GM20000 (cell line): ENCODE results near the gene ARID3A.

ENCODE experiments used
- DNase-seq: peaks from one replicate; pipeline ENCODE4 v3.0.0; 2012; ENCODE audit warnings: low spot score
- TF ChIP-seq, protein P1 (sequence below): IDR thresholded peaks from 2 replicates; pipeline ENCODE4 v1.5.1; 2012; ENCODE audit warnings: mild to moderate bottlenecking, control low read depth; ENCODE audit errors: extremely low read depth, missing control alignments

The ARID3A gene

DNA sequence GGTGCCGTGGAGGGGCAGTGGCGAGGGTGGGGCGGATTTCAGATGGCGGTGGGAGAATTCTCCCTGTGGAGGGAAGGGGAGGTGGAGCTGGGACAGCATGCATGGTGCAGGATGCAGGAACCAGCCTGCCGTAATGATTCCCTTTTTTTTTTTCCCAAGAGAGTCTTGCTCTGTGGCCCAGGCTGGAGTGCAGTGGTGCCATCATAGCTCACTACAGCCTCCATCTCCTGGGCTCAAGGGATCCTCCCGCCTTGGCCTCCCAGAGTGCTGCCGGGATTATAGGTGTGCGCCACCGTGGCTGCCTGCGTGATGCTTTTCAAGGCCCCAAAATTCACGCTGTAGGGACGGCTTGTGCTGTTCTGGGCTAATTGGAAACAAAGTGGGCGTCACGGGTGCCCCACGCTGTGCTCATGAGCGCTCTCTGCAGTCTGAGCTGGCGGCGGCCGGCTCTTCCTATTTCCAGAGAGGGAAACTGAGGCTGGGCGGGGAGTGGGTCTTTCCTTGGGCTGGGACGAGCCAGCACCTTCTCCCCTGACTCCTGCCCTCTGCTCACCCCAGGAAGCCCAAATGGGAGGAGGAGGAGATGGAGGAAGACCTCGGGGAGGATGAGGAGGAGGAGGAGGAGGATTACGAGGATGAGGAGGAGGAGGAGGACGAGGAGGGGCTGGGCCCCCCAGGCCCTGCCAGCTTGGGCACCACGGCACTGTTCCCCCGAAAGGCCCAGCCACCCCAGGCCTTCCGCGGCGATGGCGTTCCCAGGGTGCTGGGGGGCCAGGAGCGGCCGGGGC is 6.2 kb downstream of the ARID3A start:
- TF ChIP-seq, protein P1, sequence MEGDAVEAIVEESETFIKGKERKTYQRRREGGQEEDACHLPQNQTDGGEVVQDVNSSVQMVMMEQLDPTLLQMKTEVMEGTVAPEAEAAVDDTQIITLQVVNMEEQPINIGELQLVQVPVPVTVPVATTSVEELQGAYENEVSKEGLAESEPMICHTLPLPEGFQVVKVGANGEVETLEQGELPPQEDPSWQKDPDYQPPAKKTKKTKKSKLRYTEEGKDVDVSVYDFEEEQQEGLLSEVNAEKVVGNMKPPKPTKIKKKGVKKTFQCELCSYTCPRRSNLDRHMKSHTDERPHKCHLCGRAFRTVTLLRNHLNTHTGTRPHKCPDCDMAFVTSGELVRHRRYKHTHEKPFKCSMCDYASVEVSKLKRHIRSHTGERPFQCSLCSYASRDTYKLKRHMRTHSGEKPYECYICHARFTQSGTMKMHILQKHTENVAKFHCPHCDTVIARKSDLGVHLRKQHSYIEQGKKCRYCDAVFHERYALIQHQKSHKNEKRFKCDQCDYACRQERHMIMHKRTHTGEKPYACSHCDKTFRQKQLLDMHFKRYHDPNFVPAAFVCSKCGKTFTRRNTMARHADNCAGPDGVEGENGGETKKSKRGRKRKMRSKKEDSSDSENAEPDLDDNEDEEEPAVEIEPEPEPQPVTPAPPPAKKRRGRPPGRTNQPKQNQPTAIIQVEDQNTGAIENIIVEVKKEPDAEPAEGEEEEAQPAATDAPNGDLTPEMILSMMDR: no peak
- DNase-seq: no peak

DNA sequence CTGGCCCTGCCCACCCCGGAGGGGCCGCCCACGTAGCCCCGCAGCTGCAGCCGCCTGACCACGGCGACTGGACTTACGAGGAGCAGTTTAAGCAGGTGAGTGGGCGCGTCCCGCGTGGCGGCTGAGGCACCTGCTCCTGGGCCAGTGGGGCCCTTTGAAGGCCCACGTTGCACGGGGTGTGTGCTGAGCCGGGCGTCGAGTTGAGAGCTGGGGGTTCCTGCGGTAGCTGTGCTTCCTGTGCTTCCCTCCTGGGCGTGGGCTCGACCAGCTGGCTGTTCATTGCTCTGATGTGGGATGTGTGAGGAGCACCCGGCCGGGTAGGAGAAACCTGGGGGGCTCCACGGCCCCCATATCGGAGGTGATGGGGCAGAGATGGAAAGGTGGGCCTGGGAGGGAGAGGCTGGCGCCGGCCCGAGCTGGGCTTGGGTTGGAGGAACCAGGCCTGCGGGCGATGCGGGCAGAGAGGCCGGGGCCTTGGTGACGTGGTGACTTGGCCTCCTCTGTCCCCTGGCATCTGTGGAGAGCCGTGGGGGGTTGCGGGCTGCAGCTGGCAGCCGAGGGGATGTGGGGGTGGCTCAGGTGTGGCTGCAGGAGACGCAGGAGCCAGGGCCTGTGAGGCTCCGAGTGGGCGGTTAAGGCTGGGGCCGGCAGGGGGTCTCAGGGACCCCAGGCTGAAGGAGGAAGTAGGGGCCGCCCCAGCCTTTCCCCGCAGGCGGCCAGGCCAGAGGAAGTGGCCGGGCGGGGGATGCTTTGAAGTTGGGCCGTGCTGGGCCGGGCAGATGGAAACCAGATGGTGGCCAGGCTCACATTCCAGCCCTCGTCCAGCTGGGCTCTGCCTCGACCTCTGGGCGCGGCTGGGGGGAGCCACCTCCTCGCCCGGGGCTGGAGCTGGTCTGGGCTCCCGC is 7.1 kb downstream of the ARID3A start:
- TF ChIP-seq, protein P1: no peak
- peak; percentile 77 for DNase-seq

DNA sequence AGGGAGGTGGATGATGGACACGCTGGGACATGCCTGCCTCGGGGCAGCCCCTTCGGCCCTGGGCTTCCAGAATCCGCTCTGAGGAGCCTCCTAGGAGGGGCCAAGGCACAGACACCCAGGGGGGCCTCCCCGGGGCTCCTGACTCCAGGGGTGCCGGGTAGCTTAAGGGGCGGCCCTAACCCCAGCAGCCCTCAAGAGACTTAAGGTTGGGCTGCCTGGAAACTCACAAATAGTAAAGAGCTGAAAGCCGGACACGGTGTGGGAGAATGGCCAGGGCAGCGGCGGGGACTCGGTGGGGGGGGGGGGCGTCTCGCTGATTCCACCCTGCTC is 7.7 kb downstream of the ARID3A start:
- TF ChIP-seq, protein P1: no peak

DNA sequence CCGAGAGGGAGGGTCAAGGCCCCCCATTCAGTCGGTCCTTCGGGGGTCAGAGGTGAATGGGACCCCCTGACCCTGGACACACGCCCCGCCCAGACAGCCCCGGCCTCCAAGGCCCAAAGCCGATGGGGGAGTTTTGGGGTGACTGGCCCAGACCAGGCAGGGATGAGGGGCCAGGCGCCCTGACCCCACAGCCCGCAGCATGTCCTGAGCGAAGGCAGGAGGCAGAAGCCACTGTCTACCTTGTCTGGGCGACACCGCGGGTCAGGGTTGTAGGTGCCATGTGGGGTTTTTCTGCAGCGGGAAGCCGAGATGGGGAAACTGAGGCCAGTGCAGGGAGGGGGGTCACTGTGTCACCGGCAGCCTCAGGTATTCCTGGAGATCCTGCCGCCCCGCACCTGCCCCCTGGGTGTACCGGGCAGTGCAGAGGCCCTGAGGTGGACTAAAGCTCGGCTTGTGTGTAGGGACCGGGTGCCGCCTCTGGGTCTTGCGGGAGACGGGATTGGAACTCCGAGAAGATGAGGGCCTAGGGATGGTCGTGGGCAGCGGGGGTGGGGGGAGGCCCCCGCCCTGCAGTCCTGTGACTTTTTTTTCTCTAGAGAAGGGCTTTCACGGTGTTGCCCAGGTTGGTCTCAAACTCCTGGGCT is 8.5 kb downstream of the ARID3A start:
- TF ChIP-seq, protein P1: no peak
- no peak for DNase-seq

More for the DNA sequence above, 7.7 kb downstream of the ARID3A start:
- DNase-seq: no peak

DNA sequence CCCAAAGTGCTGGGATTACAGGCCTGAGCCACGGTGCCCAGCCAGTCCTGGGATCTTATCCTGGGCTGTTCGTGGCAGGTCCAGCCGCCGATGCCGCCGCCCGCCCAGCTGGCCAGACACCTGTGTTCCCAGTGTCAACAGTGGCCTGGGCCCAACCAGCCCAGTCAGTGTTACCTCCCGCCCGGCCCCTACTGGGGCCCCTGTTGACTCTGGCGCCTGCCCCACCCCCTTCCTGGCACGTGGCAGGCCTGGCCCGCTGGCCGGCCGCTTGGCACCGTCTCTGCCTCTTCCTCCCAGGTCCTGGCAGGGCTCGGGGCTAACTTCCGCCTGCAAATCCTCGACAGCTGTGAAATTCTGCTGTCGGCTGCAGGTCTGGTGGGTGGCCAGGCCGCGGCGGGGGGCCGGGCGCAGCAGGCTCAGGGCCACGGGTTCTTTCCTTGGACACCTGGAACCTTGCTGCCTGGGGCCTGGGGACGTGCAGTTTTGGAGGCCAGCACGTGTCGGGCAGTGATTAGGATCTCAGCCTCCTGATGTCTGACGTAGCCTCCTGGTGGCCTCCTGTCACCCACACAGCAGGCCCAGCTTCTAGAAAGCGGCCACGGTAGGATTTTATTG is 9.1 kb downstream of the ARID3A start:
- TF ChIP-seq, protein P1: no peak
- no peak for DNase-seq

DNA sequence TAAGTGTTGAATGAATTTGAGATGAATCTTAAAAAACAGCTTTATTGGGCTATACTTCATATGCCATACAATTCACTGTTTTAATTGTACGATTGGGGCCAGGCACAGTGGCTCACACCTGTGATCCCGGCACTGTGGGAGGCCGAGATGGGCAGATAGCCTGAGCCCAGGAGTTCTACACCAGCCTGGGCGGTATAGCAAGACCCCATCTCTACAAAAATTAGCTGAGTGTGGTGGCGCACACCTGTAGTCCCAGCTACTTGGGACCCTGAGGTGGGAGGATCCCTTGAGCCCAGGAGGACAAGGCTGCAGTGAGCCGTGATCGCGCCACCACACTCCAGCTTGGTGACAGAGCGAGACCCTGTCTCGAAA is 10.3 kb downstream of the ARID3A start:
- DNase-seq: no peak
- TF ChIP-seq, protein P1: no peak
